ENCODE data around the gene CRY2. TPM values are rescaled to one million over a fixed set of nuclear protein-coding genes. Genes with fewer than 3 reads are reported as not detected.
A peak's percentile ranks its signal among the peaks of the same experiment; 100 is the strongest.

The CRY2 gene
- total and polyA plus RNA-seq, 12 donors: 14.7 to 57.4 (median 28.8) TPM

GRCh38 chr11:45848654-45849081 is 1.4 kb downstream of the CRY2 start:
- DNase-seq: peak in 2 of 7 donors; percentile 15 to 51
- peaks cover 22 to 63% of the 10 kb centered on the region in 2 donors for H3K4me1 ChIP-seq (replicated peaks in 1 of 2)
- peak overlapping the region in 1 of 4 donors; percentile 80 for H3K4me3 ChIP-seq
- peak overlapping the region in 3 of 5 donors; percentile 94 to 99 (median 98) for H3K27ac ChIP-seq
- intact Hi-C loops (cut with DNase I): no loop called here
- no peaks in the 10 kb centered on the region for H3K9me3 ChIP-seq (replicated peaks in 1 of 3)
- 40 to 57% (median 51%) methylated on average over 8 of the region's 8 CpGs for WGBS, 4 donors
- no peaks in the 10 kb centered on the region for H3K36me3 ChIP-seq (replicated peaks in 1 of 2)
- TF ChIP-seq, protein P1, sequence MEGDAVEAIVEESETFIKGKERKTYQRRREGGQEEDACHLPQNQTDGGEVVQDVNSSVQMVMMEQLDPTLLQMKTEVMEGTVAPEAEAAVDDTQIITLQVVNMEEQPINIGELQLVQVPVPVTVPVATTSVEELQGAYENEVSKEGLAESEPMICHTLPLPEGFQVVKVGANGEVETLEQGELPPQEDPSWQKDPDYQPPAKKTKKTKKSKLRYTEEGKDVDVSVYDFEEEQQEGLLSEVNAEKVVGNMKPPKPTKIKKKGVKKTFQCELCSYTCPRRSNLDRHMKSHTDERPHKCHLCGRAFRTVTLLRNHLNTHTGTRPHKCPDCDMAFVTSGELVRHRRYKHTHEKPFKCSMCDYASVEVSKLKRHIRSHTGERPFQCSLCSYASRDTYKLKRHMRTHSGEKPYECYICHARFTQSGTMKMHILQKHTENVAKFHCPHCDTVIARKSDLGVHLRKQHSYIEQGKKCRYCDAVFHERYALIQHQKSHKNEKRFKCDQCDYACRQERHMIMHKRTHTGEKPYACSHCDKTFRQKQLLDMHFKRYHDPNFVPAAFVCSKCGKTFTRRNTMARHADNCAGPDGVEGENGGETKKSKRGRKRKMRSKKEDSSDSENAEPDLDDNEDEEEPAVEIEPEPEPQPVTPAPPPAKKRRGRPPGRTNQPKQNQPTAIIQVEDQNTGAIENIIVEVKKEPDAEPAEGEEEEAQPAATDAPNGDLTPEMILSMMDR (IDR thresholded peaks at IDR 0.05): no peak
- TF ChIP-seq POLR2A (IDR thresholded peaks at IDR 0.05): no peak
- no peaks in the 10 kb centered on the region for H3K27me3 ChIP-seq

DNA sequence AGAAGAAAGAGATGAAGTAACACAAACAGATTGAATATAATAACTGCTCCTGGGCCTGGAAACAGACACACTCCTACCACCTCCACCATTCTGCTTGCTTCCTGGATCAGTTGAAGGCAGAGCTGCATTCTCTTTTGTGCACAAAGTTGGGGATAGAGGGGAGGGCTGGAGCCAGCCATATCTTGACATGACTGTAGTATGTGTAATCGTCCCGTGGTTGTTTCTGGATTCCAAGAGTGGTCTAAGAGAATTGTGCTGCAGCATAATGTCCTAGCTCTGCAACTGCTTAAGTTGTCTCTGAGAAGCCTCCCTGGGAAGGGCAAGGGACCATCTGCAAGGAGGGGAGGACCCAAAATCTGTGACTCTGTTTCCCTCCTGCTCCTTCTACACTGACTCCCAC is 3.2 kb downstream of the CRY2 start:
- Histone ChIP-seq H3K9me3 (replicated peaks in 1 of 3) (no peaks in the 10 kb centered on the region), H3K4me1 (replicated peaks in 1 of 2) (peaks cover 22 to 79% of the 10 kb centered on the region in 2 donors), H3K4me3 (no peak overlapping the region), H3K36me3 (replicated peaks in 1 of 2) (no peaks in the 10 kb centered on the region), H3K27ac (peak overlapping the region in 1 of 5 donors; percentile 29), H3K27me3 (no peaks in the 10 kb centered on the region)
- peak in 1 of 7 donors; percentile 33 for DNase-seq
- no peak for TF ChIP-seq POLR2A (IDR thresholded peaks at IDR 0.05)
- TF ChIP-seq, protein P1 (IDR thresholded peaks at IDR 0.05): no peak
- intact Hi-C loops (cut with DNase I): no loop called here
- WGBS, 4 donors: 60 to 83% (median 65%) methylated on average over 2 of the region's 2 CpGs

DNA sequence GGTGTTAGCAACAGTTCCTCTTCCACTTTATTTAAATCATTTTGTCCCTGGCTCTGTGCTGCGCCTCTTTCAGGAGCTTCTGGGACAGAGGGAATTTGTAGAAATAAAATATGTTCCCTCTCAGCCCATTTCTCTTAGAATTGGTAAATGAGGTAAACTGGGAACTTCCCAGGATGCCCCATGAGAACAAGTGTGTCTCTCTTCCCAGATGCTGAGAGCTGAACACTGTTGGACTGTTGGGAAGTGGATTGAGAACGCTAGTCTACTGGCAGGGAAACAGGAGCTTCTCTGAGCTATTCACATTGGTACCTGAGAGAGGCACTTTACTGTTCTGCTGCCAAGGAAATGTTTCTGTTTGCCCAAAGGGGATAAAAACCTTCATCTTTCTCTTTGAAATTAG is 4.0 kb downstream of the CRY2 start:
- Histone ChIP-seq H3K27ac (peak overlapping the region in 3 of 5 donors; percentile 17 to 71 (median 64)), H3K27me3 (no peaks in the 10 kb centered on the region), H3K4me1 (replicated peaks in 1 of 2) (peaks cover 22 to 86% of the 10 kb centered on the region in 2 donors), H3K36me3 (replicated peaks in 1 of 2) (no peaks in the 10 kb centered on the region), H3K9me3 (replicated peaks in 1 of 3) (no peaks in the 10 kb centered on the region), H3K4me3 (no peak overlapping the region)
- WGBS, 4 donors: 59 to 71% (median 65%) methylated on average over 2 of the region's 2 CpGs
- TF ChIP-seq POLR2A (IDR thresholded peaks at IDR 0.05): no peak
- TF ChIP-seq, protein P1 (IDR thresholded peaks at IDR 0.05): no peak
- DNase-seq: peak in 1 of 7 donors; percentile 28
- intact Hi-C loops (cut with DNase I): no loop called here

GRCh38 chr11:45852018-45852711 is 4.9 kb downstream of the CRY2 start:
- H3K4me1 ChIP-seq (replicated peaks in 1 of 2): peaks cover 26 to 84% of the 10 kb centered on the region in 2 donors

More at GRCh38 chr11:45852018-45852711, 4.9 kb downstream of the CRY2 start:
- Histone ChIP-seq H3K4me3 (no peak overlapping the region), H3K36me3 (replicated peaks in 1 of 2) (peaks cover 0 to 5% of the 10 kb centered on the region in 2 donors), H3K27me3 (no peaks in the 10 kb centered on the region), H3K27ac (peak overlapping the region in 3 of 5 donors; percentile 17 to 71 (median 65)), H3K9me3 (replicated peaks in 1 of 3) (no peaks in the 10 kb centered on the region)
- intact Hi-C loops (cut with DNase I): no loop called here
- TF ChIP-seq, protein P1 (IDR thresholded peaks at IDR 0.05): no peak
- TF ChIP-seq POLR2A (IDR thresholded peaks at IDR 0.05): no peak
- 53 to 79% (median 65%) methylated on average over 3 to 4 of the region's 4 CpGs for WGBS, 4 donors
- DNase-seq: peak in 2 of 7 donors; percentile 33 to 52
